Astrocyte of the spinal cord (primary cell): Measurements from ENCODE around the gene ZNF655.

ENCODE experiments used
- DNase-seq: peaks from one replicate; pipeline ENCODE4 v3.0.0; 2011; ENCODE audit warnings: low read depth, low spot score
- H3K4me3 ChIP-seq: 2 replicates; pipeline ENCODE4 v1.5.1; 2011; ENCODE audit warnings: low read depth, mild to moderate bottlenecking, low read length, moderate library complexity
- in situ Hi-C: cut with HindIII; loops from 2 replicates; pipeline ENCODE4 v1.10.0; 2017; ENCODE audit warnings: low sequenced_read_pairs
- TF ChIP-seq, protein P1 (sequence below): IDR thresholded peaks from 2 replicates; pipeline ENCODE4 v1.5.1; 2012; ENCODE audit warnings: low read depth, mild to moderate bottlenecking, low read length, inconsistent platforms

Gene ZNF655

DNA sequence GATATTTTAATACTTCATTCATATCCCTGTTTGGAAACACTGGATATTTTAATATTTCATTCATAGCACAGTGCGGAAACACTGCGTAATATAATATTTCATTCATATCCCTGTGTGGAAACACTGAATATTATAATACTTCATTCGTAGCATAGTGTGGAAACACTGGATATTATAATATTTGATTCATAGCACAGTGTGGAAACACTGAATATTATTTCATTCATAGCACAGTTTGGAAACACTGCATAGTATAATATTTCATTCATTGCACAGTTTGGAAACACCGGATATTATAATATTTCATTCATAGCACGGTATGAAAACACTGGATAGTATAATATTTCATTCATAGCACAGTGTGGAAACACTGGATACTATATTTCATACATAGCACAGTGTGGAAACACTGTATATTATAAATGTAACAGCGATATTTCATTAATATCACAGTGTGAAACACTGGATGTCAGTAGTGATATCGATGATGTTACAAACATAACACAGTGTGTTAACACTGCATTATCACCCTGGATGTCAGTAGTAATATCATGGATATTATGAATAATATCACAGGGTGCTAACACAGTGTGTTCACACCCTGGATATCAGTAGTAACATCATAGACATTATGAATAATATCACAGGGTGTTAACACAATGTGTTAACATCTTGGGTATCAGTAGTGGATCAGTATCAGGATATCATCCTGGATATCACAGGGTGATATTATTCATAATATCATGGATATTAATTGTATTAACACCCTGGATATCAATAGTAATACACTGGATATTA, 36.7 kb downstream of the ZNF655 start:
- TF ChIP-seq, protein P1, sequence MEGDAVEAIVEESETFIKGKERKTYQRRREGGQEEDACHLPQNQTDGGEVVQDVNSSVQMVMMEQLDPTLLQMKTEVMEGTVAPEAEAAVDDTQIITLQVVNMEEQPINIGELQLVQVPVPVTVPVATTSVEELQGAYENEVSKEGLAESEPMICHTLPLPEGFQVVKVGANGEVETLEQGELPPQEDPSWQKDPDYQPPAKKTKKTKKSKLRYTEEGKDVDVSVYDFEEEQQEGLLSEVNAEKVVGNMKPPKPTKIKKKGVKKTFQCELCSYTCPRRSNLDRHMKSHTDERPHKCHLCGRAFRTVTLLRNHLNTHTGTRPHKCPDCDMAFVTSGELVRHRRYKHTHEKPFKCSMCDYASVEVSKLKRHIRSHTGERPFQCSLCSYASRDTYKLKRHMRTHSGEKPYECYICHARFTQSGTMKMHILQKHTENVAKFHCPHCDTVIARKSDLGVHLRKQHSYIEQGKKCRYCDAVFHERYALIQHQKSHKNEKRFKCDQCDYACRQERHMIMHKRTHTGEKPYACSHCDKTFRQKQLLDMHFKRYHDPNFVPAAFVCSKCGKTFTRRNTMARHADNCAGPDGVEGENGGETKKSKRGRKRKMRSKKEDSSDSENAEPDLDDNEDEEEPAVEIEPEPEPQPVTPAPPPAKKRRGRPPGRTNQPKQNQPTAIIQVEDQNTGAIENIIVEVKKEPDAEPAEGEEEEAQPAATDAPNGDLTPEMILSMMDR = no peak

GRCh38 chr7:99596408-99596955, 38.0 kb downstream of the ZNF655 start:
- in situ Hi-C loops = no loop called here
- TF ChIP-seq, protein P1 = no peak
- no peak overlapping the region for H3K4me3 ChIP-seq
- no peak for DNase-seq

More for the DNA sequence above, 36.7 kb downstream of the ZNF655 start:
- in situ Hi-C loops = no loop called here
- no peak overlapping the region for H3K4me3 ChIP-seq
- DNase-seq = no peak

DNA sequence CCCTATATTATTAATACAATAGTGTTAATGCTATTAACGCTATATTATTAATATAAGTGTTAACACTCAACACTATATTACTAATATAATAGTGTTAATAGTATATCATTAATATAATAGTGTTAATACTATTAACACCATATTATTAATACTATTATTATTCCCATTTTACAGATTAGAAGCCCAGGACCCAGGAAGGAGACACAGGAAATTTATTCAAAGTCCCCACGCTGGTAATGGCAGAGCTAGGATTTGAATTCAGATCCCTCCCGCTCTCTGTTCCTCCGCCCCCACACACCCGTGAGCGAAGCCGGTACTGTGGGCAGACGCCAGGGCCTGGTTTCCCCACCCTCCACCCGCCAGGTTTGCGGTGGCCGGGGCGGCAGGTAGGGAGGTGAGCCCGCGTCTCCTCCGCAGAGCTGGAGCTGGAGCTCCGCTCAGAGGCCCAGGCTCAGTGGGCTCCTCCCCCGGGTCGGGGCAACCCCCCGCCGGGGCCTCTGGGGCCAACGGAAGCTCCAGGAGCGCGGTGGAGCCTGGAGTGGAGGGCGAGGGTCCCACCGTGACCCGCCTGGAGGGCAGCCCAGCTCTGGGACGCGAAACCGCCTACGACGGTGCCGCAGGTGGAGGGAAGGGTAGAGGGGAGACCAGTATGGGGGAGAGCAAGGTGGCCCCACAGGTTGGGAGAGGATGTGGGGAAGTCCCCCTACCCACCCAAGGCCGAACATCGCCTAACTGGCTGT, 39.5 kb downstream of the ZNF655 start, which contains the start of gene TMEM225B:
TSS of gene TMEM225B (plus strand) at position 506 of the 740 bp plus-strand sequence. CDS start 6,122 bp downstream, outside the sequence.
- TF ChIP-seq, protein P1 = no peak
- DNase-seq = no peak
- in situ Hi-C loops = no loop called here
- no peak within 1 kb of the TSS for H3K4me3 ChIP-seq

GRCh38 chr7:99599836-99600235, 41.4 kb downstream of the ZNF655 start:
- H3K4me3 ChIP-seq = no peak overlapping the region
- TF ChIP-seq, protein P1 = no peak
- in situ Hi-C loops = no loop called here
- no peak for DNase-seq

DNA sequence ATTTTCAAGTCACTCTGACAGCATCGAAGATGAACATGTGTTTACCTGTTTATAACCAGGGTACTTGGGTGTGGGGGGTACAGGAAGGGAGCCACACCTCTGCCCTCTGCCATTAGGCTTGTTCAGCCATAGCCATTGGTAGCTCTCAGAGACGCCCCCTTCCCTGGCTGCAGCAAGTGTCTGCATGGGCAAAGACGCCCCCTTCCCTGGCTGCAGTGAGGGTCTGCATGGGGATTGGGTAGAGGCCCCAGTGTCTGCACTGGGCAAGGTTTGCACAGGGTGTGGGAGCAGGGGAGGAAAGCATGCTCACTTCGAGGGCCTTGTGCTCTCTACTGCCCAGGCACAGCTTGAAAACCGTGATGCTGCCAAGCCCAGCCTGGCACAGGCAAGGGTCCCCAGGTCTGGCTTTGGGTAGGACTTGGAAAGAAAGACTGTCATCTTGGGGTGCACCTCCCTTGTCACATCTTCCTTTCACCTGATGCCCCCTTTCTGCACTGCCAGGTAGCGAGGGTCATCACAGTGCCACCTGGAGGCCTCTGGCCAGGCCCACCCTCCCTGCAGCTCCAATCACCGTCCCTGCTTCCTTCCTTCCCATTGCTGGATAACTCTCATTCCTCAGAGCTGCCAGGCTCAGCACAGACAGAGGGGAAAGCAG, 43.3 kb downstream of the ZNF655 start:
- TF ChIP-seq, protein P1 = no peak
- DNase-seq = no peak
- in situ Hi-C loops = no loop called here
- H3K4me3 ChIP-seq = no peak overlapping the region

GRCh38 chr7:99605527-99605926, 47.1 kb downstream of the ZNF655 start:
- TF ChIP-seq, protein P1 = no peak
- in situ Hi-C loops = no loop called here

More at GRCh38 chr7:99605527-99605926, 47.1 kb downstream of the ZNF655 start:
- DNase-seq = no peak
- H3K4me3 ChIP-seq = no peak overlapping the region
